HG02973 (cell line): ENCODE results near the gene CAD.

Experiments used
- ATAC-seq: cut with Tn5 transposase; IDR thresholded peaks from one replicate; pipeline ENCODE4 v1.9.1; 2021; ENCODE audit warnings: moderate library complexity; ENCODE audit not compliant: unreplicated experiment

Gene CAD

DNA sequence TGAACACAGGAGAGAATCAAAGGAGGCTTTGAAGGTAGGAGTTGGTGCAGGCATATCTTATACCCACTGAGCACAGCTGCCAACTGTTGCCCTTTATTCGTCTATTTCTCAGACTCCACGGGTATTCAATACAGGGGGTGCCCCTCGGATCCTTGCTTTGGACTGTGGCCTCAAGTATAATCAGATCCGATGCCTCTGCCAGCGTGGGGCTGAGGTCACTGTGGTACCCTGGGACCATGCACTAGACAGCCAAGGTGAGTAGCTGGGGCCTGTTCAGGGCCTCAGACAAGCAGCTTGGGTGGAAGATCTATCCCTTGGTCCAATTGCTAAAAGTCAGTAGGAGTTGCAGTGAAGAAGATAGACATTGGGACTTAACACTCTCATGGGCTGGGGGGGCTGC, 5.2 kb downstream of the CAD start:
- ATAC-seq = no peak

DNA sequence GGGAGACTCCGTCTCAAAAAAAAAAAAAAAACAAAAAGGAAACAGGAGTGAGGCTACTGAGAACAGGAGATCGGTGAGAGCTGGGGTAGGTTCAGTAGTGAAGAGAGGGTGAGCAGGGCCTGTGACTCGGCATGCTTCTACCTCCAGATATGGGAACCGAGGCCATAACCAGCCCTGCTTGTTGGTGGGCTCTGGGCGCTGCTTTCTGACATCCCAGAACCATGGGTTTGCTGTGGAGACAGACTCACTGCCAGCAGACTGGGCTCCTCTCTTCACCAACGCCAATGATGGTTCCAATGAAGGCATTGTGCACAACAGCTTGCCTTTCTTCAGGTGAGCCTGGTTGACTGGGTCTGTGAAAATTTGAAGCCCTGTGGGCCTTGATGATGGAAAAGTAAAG, 6.2 kb downstream of the CAD start:
- ATAC-seq = no peak

DNA sequence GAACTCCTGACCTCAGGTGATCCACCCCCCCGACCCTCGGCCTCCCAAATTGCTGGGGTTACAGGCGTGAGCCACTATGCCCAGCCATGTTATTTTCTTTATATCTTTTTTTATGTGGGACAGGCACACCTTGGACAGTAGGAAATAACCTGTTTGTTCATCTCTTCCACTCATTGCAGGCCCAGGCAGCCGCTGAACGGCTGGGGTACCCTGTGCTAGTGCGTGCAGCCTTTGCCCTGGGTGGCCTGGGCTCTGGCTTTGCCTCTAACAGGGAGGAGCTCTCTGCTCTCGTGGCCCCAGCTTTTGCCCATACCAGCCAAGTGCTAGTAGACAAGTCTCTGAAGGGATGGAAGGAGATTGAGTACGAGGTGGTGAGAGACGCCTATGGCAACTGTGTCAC, 8.4 kb downstream of the CAD start:
- ATAC-seq = no peak

DNA sequence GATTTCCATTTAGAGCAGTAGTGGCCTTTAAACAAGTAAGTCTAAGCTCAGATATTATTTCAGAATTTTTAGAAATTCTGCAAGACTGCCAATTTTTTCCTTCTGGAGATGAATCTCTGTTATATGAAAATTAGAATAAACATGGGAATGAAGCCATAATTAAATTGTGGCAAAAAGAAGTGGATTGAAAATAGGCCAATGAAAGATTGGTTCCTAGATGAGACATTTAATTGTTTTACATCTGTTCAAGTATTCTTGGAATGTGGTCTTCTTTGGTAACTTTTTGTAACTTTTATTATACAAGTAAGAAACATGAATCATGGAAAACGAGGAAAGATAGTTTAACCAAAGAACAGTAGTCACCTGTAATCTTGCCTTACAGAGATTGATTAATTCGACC, 10.3 kb downstream of the CAD start:
- ATAC-seq = no peak

DNA sequence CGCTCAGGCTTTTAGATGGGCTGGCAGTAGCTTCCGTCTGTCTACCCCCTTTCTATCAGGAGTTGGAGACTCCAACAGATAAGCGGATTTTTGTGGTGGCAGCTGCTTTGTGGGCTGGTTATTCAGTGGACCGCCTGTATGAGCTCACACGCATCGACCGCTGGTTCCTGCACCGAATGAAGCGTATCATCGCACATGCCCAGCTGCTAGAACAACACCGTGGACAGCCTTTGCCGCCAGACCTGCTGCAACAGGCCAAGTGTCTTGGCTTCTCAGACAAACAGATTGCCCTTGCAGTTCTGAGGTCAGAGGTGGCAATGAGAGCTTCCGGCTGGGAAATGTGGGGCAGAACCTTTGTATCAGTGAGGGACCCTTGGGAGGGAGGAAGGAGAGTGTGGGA, 14.8 kb downstream of the CAD start:
- no peak for ATAC-seq

DNA sequence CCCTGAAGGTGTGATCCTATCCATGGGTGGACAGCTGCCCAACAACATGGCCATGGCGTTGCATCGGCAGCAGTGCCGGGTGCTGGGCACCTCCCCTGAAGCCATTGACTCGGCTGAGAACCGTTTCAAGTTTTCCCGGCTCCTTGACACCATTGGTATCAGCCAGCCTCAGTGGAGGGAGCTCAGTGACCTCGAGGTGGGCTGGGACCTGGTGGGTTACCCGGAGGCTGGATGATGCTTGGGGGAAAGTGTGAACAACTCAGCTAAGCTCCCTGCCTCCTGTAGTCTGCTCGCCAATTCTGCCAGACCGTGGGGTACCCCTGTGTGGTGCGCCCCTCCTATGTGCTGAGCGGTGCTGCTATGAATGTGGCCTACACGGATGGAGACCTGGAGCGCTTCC, 16.2 kb downstream of the CAD start:
- ATAC-seq = no peak

DNA sequence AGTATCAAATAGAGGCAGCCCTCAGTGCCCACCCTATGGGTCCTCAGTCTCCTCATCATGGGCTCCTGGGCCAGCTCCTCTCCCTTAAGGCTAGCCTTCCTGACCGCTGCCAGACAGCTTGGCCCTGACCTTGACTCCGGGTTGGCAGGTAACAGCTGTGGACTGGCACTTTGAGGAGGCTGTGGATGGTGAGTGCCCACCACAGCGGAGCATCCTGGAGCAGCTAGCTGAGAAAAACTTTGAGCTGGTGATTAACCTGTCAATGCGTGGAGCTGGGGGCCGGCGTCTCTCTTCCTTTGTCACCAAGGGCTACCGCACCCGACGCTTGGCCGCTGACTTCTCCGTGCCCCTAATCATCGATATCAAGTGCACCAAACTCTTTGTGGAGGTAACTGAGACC, 19.0 kb downstream of the CAD start:
- no peak for ATAC-seq

DNA sequence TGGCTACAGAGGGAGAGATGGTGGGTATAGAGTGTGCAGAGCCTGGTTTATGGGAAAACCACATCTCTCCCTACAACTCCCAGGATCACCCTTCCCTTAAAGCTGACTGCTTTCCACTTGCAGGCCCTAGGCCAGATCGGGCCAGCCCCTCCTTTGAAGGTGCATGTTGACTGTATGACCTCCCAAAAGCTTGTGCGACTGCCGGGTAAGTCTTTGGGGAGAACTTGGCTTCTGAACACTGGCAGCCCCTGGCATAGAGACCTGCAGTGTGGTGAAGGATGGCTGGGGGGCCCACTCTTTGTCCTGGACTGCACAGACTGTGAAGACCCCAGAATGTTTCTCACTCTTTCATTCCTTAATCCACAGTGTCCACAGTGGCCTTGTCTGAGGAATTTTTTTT, 19.5 kb downstream of the CAD start:
- no peak for ATAC-seq

DNA sequence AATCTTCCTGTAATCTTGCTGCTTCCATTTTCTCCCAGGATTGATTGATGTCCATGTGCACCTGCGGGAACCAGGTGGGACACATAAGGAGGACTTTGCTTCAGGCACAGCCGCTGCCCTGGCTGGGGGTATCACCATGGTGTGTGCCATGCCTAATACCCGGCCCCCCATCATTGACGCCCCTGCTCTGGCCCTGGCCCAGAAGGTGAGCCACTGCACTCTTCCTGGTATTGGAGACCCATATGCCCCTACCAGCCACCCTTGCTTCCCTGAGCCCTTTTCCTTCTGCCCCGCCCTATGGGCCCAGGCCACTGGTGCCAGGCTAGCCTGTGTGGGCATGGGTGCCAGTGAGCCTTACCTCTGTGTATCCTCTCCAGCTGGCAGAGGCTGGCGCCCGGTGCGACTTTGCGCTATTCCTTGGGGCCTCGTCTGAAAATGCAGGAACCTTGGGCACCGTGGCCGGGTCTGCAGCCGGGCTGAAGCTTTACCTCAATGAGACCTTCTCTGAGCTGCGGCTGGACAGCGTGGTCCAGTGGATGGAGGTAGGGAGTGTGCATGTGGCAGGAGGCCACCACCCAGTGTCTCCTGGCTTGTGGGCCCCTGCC, 20.3 kb downstream of the CAD start:
- no peak for ATAC-seq

DNA sequence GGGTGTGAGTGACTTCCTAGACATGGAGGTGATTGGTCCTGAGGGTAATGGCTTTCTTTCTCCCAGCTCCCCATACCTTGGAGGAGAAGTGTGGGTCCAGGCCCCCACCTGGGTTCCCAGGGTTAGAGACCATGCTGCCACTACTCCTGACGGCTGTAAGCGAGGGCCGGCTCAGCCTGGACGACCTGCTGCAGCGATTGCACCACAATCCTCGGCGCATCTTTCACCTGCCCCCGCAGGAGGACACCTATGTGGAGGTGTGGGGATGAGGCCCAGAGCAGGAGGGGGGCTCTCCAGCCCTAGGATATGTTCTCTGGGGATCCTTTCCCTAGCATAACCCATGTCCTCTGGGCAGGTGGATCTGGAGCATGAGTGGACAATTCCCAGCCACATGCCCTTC, 21.8 kb downstream of the CAD start:
- ATAC-seq = no peak

DNA sequence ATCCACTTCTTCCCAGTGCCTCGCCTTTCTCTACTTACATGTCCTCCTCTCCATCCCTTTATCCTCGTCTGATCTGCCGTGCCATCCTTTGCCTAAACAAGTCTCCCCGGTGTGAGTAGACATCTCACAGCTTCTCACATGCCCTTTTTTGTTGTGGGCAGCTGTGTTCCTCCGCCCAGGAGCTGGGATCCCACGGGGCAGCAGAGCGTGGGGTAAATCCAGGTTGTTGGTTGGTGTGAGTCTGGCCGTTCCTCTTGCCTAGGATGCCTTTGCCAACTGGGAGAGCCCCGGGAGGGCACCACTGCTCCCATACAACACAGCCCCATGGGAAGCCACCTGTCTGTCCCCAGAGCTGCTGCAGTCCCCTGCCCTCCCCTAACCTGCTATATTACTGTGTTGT, 23.2 kb downstream of the CAD start:
- no peak for ATAC-seq

DNA sequence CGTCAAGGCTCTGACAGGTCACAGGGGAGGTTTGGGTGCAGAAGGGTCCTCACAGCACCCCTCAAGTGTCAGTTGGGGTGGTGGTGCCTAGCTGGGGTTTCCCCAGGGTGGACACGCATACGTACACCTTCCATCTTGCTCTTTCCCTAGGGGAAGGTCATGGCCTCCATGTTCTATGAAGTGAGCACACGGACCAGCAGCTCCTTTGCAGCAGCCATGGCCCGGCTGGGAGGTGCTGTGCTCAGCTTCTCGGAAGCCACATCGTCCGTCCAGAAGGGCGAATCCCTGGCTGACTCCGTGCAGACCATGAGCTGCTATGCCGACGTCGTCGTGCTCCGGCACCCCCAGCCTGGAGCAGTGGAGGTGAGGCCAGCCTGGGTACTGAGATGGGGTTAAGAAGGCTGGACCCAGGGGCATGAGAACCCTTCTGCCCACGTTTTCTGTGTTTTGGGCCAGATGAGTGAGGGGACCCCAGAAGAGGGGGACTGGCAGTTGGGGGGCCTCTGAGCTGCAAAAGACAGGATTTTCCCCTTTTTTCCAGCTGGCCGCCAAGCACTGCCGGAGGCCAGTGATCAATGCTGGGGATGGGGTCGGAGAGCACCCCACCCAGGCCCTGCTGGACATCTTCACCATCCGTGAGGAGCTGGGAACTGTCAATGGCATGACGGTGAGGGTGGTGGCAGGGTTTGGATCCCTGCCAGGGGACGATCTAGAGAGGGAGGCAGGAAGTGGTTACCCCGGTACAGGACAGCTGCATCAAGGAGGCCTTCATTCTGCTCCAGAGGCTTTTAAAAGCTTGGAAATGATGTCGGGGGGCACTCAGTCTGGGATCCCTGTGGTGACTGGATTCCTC, 24.8 kb downstream of the CAD start:
- no peak for ATAC-seq

DNA sequence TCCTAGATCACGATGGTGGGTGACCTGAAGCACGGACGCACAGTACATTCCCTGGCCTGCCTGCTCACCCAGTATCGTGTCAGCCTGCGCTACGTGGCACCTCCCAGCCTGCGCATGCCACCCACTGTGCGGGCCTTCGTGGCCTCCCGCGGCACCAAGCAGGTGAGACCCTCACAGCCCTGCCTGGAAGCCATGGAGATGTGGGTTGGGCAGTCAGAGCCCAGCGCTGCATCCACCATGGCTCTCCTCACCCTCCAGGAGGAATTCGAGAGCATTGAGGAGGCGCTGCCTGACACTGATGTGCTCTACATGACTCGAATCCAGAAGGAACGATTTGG, 25.4 kb downstream of the CAD start:
- no peak for ATAC-seq

DNA sequence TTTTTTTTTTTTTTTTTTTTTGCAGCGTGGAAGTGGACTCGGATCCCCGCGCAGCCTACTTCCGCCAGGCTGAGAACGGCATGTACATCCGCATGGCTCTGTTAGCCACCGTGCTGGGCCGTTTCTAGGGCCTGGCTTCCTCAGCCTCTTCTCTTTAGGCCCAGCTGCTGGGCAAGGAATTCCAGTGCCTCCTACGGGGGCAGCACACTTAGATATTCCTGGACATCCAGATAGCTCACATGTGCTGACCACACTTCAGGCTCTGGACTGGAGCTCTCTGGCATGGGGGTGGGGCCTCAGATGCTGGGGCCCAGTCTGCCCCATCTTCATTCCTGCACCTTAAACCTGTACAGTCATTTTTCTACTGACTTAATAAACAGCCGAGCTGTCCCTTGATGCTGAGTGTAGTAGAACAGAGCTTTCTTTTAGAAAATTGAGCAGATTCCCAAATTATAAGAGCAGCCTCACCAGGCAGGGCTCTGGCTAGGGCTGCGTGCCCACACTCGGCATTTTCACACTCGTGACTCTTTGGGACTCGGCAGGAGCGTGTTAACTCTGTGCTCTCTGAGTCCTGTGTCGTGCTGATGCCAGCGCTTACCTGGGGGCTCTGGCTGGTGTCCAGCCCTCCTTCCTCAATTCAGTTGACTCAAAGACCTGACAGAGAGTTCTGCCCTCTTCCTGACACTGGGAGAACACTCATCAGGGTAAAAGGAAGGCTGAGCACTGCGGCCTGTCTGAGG, 26.4 kb downstream of the CAD start:
- ATAC-seq = no peak

DNA sequence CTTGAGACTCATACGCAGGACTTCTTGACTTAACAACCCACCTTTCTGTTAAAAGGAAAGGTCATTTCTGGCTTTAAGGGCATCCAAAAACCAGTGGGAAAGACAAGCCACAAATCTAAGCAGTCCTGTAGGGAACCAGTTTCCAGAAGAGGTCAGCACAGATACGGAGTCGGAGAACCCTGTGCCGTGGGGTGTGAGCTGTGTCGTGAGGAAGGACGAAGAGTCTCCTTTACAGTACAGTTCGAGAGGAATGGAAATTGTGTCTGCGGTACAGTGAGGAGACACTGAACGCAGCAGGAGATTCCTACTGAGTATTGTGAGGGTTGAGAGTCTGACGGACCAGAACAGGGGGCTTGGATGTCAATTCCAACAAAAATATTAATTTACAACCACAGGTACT, 27.9 kb downstream of the CAD start:
- no peak for ATAC-seq

DNA sequence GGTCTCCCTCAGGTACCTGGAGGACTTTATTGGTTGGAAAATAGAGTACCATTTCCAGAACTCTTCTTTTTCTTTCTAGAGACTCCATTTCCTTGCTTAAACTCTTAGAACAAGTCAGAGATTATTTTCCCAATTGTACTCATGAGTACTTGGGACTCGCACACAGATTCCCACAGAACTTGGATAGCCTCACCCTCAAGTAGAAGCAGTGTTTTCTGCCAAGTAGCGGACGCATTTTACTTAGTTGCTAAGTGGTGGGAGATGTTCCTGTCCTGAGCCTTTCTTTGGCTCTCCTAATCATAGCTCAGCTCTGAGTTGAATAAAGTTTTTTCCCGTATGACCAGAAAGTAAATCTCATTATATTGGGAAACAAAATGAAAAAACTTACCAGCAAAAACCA, 28.5 kb downstream of the CAD start:
- no peak for ATAC-seq

DNA sequence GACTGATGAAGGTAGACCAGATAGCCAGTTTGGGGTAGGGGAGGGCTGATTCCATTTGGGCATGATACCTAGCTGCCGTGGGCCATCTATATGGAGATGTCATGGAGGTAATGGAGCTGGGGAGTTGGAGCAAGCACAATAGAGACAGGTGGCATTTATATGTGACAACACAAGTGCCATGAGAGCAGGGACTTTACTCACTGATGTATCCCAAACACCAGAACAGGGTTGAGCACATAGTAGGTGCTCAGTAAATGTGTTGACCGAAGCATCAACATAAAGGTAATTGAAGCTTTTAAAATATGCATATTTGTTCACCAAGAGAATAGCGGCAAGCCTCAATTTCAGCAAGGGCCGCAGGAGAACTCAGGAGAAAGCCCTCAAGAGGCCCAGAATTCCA, 30.7 kb downstream of the CAD start:
- no peak for ATAC-seq

DNA sequence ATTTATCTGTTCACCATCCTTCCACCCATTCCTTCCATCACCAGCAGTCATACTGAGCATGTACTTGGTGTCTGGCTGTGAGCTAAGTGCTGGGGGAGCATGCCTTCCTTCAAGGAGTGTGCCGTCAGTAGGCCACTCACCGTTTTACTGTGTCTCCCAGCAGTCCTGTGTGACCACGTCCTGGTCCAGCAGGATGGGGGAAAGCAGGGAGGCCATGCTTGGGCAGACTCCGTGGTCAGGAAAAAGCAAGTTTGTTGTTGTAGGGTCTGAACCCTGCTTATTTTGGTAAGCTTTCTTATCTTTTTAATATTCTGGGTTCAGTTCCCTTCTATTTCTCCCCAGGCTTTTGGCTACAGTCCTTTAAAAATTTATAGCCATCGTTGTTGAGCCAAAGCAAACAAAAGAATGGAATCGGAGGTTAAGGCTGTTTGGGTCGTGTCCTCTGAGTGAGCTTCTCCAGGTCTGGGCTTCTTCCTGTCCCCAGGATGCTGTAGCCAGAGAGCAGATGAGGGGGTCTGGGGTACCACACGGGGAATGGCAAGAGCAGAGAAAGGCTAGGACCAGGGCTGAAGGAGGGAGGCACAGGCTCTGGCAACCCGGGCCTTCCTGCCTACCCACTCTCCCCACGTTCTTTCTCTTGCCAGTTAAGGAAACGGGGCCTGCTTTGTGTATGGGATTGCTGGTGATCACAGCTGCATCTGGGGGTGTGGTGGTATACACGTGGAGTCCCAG, 32.2 kb downstream of the CAD start:
- ATAC-seq = no peak

DNA sequence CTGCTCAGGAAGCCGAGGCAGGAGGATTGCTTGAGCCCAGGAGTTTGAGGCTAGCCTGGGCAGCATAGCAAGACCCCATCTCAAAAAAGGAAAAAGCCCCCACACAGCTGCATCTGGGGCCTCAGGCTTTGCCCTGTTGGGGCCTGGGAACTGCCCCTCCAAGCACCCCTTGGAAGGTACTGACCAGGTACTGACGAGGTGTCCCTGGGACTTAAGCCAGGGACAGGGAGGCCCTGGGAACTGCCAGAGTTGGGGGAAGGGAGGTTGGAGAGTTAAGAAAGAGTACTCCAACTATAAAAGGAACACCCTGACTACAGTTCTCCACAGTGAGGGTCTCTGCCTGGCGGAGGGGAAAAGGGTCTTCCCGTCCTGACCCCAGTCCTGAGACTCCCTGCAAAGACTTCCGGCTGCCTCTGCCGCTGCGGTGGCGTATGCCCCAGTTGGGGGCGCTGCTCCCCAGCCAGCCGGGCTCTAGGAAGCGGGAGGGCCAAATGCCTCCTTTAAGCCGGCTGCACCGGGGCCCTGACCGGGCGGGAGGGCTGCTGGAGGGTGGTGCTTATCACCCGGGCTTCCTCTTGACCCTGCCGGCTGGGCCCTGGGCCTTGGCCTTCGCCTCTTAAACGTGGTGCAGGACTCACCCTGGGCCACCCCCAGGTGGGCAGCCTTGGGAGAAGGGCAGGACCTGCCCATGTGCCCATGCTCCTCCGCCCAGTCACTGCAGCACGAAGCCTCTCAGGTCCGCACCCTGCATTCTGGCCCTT, 32.9 kb downstream of the CAD start:
- ATAC-seq = no peak

DNA sequence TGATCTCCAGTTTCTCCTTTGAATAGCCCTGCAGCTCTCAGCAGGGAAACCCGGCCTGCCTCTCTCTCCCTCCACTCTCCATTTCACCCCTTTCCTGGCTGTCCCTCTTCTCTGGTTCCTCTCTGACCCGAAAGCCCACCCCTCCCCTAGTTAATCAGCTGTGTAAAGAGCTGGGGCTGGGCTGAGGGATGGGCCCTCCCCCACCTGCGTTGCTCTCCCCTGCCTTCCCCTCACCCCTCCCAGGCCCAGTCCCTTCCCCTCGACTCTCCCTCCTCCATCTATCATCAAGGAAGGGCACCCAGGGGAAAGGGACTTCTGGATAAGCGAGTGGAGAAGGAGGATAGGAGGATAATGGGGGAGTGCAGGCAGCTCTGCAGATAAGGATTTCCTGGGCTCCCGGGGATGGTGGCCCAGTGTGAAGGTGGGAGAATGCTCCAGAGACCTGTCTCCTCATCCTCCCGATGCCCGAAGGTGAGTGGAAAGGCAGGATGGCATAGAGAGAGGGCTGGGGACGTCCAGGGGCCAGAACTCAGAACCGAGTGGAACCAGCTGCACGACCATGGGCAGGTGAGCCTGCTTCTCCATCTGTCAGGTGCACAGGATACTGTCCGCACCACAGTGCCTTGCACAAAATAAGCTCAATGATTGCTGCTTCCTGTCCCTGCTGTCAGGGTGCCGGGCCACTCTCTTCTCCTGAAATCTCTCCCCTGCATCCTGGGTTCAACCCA, 33.6 kb downstream of the CAD start:
- no peak for ATAC-seq
